OCI-LY7 (cell line): ENCODE measurements around the gene CHN2. TPM values are rescaled to one million over a fixed set of nuclear protein-coding genes. Genes with fewer than 3 reads are reported as not detected.

Experiments used
- BruUV-seq: library from RNA; stranded (reverse); fragments of 400-500 nt; replicated peaks from 2 replicates; lab custom pipeline; 2021; lab: Mats Ljungman, UMichigan
- CTCF ChIA-PET: fragments of 300-600 bp; sonication (Branson Sonifier 250); formaldehyde crosslinking; loops from one replicate; lab custom pipeline; 2022; ENCODE audit warnings: antibody characterized with exemption; ENCODE audit not compliant: unreplicated experiment; lab: Charles Lee
- POLR2A ChIA-PET: fragments of 300-600 bp; sonication (Branson Sonifier 250); formaldehyde crosslinking; loops from one replicate; lab custom pipeline; 2022; ENCODE audit warnings: antibody characterized with exemption; lab: Charles Lee
- DNase-seq: peaks from one replicate; pipeline ENCODE4 v3.0.0-alpha.2; 2015; ENCODE audit warnings: low spot score
- H2AFZ ChIP-seq: fragments of 200-600 bp; sonication (generic), shearing (Covaris generic); 2 replicates; pipeline ENCODE4 v1.6.1; 2014; ENCODE audit warnings: mild to moderate bottlenecking, antibody characterized with exemption, low read length, moderate library complexity
- H3K27ac ChIP-seq: fragments of 200-600 bp; sonication (generic); 2 replicates; pipeline ENCODE4 v1.5.1; 2014; ENCODE audit warnings: mixed run types, low read depth, mild to moderate bottlenecking, moderate library complexity, low read length, inconsistent platforms; ENCODE audit not compliant: poor library complexity, severe bottlenecking
- H3K36me3 ChIP-seq: fragments of 200-600 bp; sonication (generic); 2 replicates; pipeline ENCODE4 v1.6.1; 2014; ENCODE audit warnings: mild to moderate bottlenecking, antibody characterized with exemption, low read length, moderate library complexity, mixed read lengths; ENCODE audit not compliant: insufficient read depth
- H3K4me1 ChIP-seq: fragments of 200-600 bp; sonication (generic); 2 replicates; pipeline ENCODE4 v1.5.1; 2014; ENCODE audit warnings: mild to moderate bottlenecking, low read length; ENCODE audit not compliant: insufficient read depth, poor library complexity, severe bottlenecking
- H3K4me2 ChIP-seq: fragments of 200-600 bp; sonication (generic); 2 replicates; pipeline ENCODE4 v1.6.1; 2014; ENCODE audit warnings: mild to moderate bottlenecking, low read length
- H3K4me3 ChIP-seq: fragments of 200-600 bp; sonication (generic); 2 replicates; pipeline ENCODE4 v1.5.1; 2014; ENCODE audit warnings: mild to moderate bottlenecking, low read depth, low read length; ENCODE audit not compliant: poor library complexity, severe bottlenecking
- H3K79me2 ChIP-seq: fragments of 200-600 bp; sonication (generic); 2 replicates; pipeline ENCODE4 v1.6.1; 2016; ENCODE audit warnings: low read depth, mild to moderate bottlenecking, low read length, moderate library complexity, mixed read lengths; ENCODE audit not compliant: insufficient read depth
- H3K9me2 ChIP-seq: fragments of 200-600 bp; sonication (generic); 2 replicates; pipeline ENCODE4 v1.6.1; 2016; ENCODE audit warnings: mild to moderate bottlenecking, low read length, mixed read lengths; ENCODE audit not compliant: insufficient read depth
- H3K9me3 ChIP-seq: fragments of 200-600 bp; sonication (generic); 2 replicates; pipeline ENCODE4 v1.6.1; 2014; ENCODE audit warnings: mild to moderate bottlenecking, mixed run types, low read length, mixed read lengths
- H4K20me1 ChIP-seq: fragments of 200-600 bp; sonication (generic); 2 replicates; pipeline ENCODE4 v1.6.1; 2014; ENCODE audit warnings: mild to moderate bottlenecking, antibody characterized with exemption, low read length, moderate library complexity, mixed read lengths; ENCODE audit not compliant: insufficient read depth
- EZH2phosphoT487 ChIP-seq: fragments of 200-600 bp; sonication (generic); IDR thresholded peaks from 2 replicates; pipeline ENCODE4 v1.6.1; 2018; ENCODE audit warnings: low read depth, borderline replicate concordance, mild to moderate bottlenecking, mixed run types, antibody characterized with exemption, low read length, moderate library complexity, mixed read lengths
- intact Hi-C: fragments of 100-400 bp; cut with micrococcal nuclease; formaldehyde crosslinking; loops from one replicate; pipeline ENCODE4 v1.10.0; 2022; ENCODE audit not compliant: unreplicated experiment
- total RNA-seq, 2 experiments: library from RNA; depleted of rRNA in 1 of 2; stranded (reverse); fragments of >200 nt in 1 of 2; shearing (Covaris generic) in 1 of 2; gene quantifications; 2 replicates each; pipeline ENCODE4 v1.2.3, GENCODE V29; 2014 to 2022
- TF ChIP-seq, protein P1 (sequence below): fragments of 200-600 bp; sonication (generic); conservative IDR thresholded peaks from 2 replicates; pipeline ENCODE4 v1.5.1; 2014; ENCODE audit warnings: mild to moderate bottlenecking, antibody characterized with exemption, low read length, moderate library complexity, mixed read lengths

Gene CHN2
- total RNA-seq, 2 experiments from 2014 or later = not detected

DNA sequence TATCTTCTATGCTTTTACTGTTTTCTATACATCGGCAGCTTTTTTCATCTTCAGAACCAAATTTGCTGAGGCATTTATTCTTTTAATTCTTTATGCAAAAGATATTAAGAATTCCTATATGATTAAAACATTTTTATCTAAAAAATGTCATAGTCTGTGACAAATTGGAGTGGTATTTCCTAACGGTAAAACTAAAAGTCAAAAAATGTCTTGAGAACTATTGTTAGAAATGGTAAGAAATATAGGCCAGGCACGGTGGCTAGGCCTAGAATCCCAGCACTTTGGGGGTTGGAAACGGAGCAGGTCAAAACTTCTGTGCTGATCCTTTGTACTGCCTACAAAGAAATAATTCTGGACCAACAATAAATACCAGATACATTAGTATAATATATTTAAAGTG, 311.4 kb downstream of the CHN2 start:
- H3K9me3 ChIP-seq = no peaks in the 10 kb centered on the region
- H3K4me3 ChIP-seq = no peak overlapping the region
- H3K79me2 ChIP-seq = no peaks in the 10 kb centered on the region
- no peak overlapping the region for H3K4me2 ChIP-seq
- CTCF ChIA-PET = no interaction called here
- H4K20me1 ChIP-seq = no peaks in the 10 kb centered on the region
- no peaks in the 10 kb centered on the region for H3K36me3 ChIP-seq
- no TSS peak for BruUV-seq
- POLR2A ChIA-PET = no interaction called here
- TF ChIP-seq, protein P1, sequence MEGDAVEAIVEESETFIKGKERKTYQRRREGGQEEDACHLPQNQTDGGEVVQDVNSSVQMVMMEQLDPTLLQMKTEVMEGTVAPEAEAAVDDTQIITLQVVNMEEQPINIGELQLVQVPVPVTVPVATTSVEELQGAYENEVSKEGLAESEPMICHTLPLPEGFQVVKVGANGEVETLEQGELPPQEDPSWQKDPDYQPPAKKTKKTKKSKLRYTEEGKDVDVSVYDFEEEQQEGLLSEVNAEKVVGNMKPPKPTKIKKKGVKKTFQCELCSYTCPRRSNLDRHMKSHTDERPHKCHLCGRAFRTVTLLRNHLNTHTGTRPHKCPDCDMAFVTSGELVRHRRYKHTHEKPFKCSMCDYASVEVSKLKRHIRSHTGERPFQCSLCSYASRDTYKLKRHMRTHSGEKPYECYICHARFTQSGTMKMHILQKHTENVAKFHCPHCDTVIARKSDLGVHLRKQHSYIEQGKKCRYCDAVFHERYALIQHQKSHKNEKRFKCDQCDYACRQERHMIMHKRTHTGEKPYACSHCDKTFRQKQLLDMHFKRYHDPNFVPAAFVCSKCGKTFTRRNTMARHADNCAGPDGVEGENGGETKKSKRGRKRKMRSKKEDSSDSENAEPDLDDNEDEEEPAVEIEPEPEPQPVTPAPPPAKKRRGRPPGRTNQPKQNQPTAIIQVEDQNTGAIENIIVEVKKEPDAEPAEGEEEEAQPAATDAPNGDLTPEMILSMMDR = no peak
- TF ChIP-seq EZH2phosphoT487 = no peak
- no peak overlapping the region for H2AFZ ChIP-seq
- H3K9me2 ChIP-seq = no peaks in the 10 kb centered on the region
- no peak for DNase-seq
- H3K27ac ChIP-seq = no peak overlapping the region
- no peaks in the 10 kb centered on the region for H3K4me1 ChIP-seq
- intact Hi-C loops = no loop called here

DNA sequence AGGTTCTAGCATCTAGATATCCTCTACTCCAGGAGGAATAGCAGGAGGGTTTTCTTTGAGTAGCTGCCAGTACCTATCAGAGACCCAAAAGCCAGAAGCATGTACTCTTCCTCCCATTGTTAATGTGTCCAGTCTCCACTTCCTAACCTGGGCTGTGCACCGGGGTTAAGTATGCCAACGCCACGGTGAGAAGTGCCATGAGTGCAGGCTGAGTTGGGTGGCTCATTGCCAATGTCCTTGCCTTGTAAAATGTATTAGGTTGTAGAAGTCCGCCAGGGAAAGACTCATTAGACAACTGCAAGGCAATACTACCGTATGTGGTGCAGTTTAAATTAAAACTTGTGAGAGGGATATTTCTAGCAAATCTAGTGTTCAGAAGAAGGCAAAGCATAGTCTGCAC, 314.0 kb downstream of the CHN2 start:
- intact Hi-C loops = no loop called here

DNA sequence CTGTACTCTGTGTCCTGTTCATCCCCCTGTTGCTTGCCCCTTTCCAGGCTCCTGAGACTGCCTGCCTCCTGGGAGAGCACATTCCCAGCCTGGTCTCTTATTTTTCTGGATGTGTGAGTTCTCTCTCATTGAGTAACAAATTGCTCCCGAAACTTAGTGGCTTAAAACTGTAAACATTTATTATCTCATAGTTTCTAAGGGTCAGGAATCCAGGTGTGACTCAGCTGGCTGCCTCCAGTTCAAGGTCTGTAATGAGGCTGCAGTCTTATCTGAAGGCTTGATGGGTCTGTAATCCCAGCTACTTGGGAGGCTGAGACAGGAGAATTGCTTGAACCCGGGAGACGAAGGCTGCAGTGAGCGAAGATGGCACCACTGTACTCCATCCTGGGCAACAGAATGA, 315.5 kb downstream of the CHN2 start:
- no peak for DNase-seq
- Histone ChIP-seq H4K20me1 (no peaks in the 10 kb centered on the region), H3K27ac (no peak overlapping the region), H3K36me3 (no peaks in the 10 kb centered on the region), H3K4me2 (no peak overlapping the region), H3K79me2 (no peaks in the 10 kb centered on the region), H3K9me2 (no peaks in the 10 kb centered on the region), H3K9me3 (no peaks in the 10 kb centered on the region), H3K4me3 (no peak overlapping the region), H3K4me1 (no peaks in the 10 kb centered on the region), H2AFZ (no peak overlapping the region)
- POLR2A ChIA-PET = interaction anchor here (0.6 kb wide), 1 partner anchor 14 kb away, joined by 3 read pairs; no protein-coding TSS in a partner anchor
- no TSS peak for BruUV-seq
- CTCF ChIA-PET = no interaction called here
- TF ChIP-seq, protein P1 = no peak
- no peak for TF ChIP-seq EZH2phosphoT487
- intact Hi-C loops = no loop called here

More for the DNA sequence above, 314.0 kb downstream of the CHN2 start:
- Histone ChIP-seq H3K27ac (no peak overlapping the region), H3K9me2 (no peaks in the 10 kb centered on the region), H3K4me3 (no peak overlapping the region), H3K4me1 (no peaks in the 10 kb centered on the region), H3K9me3 (no peaks in the 10 kb centered on the region), H3K4me2 (no peak overlapping the region), H3K79me2 (no peaks in the 10 kb centered on the region), H4K20me1 (no peaks in the 10 kb centered on the region), H3K36me3 (no peaks in the 10 kb centered on the region), H2AFZ (no peak overlapping the region)
- BruUV-seq = no TSS peak
- ChIA-PET CTCF (no interaction called here), POLR2A (interaction anchor here (0.7 to 0.9 kb wide), 3 partner anchors 11 to 49 kb away, joined by 3 to 4 read pairs (median 3); no protein-coding TSS in a partner anchor)
- TF ChIP-seq EZH2phosphoT487 = no peak
- TF ChIP-seq, protein P1 = no peak
- no peak for DNase-seq
